ENCODE measurements around the gene SECTM1. TPM values are rescaled to one million over a fixed set of nuclear protein-coding genes. Genes with fewer than 3 reads are reported as not detected.
A peak's percentile ranks its signal among the peaks of the same experiment; 100 is the strongest.
"Not testable (repeated sequence)": the region's sequence is repeated elsewhere in the genome, so short reads cannot be mapped to it uniquely, and the experiment has no call there.

The SECTM1 gene
- 0.39 TPM for polyA plus RNA-seq (2013, experiment 1 of 2)
- polyA plus RNA-seq (2013, experiment 2 of 2): 0.65 TPM

GRCh38 chr17:82333279-82334171, at the start of gene SECTM1:
TSS of gene SECTM1 (minus strand) at chr17:82333766. CDS start at chr17:82327240, 6,526 bp downstream.
- peaks cover 17 to 22% of the 10 kb centered on the region in 2 donors for H3K4me1 ChIP-seq (ENCODE audit: control insufficient read depth in 2 of 2, insufficient read depth in 1 of 2, low read depth in 1 of 2, low read length in 2 of 2)

GRCh38 chr17:82382933-82383255, 49.3 kb upstream of the SECTM1 start:
- peaks cover 0 to 2% (median 0%) of the 10 kb centered on the region in 3 experiments for H3K27me3 ChIP-seq (ENCODE audit: control insufficient read depth in 3 of 3, insufficient read depth in 3 of 3, low read depth in 1 of 3, low read length in 3 of 3)
- H2BK15ac ChIP-seq (ENCODE audit: low read length): peak overlapping the region; percentile 81
- no peak overlapping the region for H3K4me2 ChIP-seq (ENCODE audit: insufficient read depth, low read length, poor library complexity, severe bottlenecking)
- no peaks in the 10 kb centered on the region for H3K79me1 ChIP-seq (ENCODE audit: low read depth, low read length)
- H2BK5ac ChIP-seq (ENCODE audit: low read length): no peak overlapping the region
- H3K4me1 ChIP-seq (ENCODE audit: control insufficient read depth in 2 of 2, insufficient read depth in 1 of 2, low read depth in 1 of 2, low read length in 2 of 2): peaks cover 17 to 25% of the 10 kb centered on the region in 2 donors
- peak overlapping the region; percentile 90 for H2BK12ac ChIP-seq (ENCODE audit: low read length)
- H3K14ac ChIP-seq (ENCODE audit: low read length): no peak overlapping the region
- H2AFZ ChIP-seq (ENCODE audit: low read length): no peak overlapping the region
- no CpG with 5 or more reads among the region's 11 CpGs for WGBS, 2 donors (ENCODE audit: extremely low coverage in 2 of 2, insufficient read length in 2 of 2, insufficient replicate concordance in 1 of 2)
- DNase-seq (ENCODE audit: low spot score): no peak
- H3K18ac ChIP-seq (ENCODE audit: low read length): peak overlapping the region; percentile 64
- no peak overlapping the region for H4K91ac ChIP-seq (ENCODE audit: low read depth, low read length, poor library complexity)
- peak overlapping the region; percentile 55 for H3K23ac ChIP-seq (ENCODE audit: low read depth, low read length, poor library complexity)
- H3K36me3 ChIP-seq (replicated peaks in 1 of 2; ENCODE audit: control insufficient read depth in 2 of 2, insufficient read depth in 2 of 2, low read length in 2 of 2): no peaks in the 10 kb centered on the region
- no peak overlapping the region for H4K8ac ChIP-seq (ENCODE audit: low read depth, low read length)
- H2BK120ac ChIP-seq (ENCODE audit: low read depth, low read length): no peak overlapping the region
- H3K4ac ChIP-seq (ENCODE audit: low read length): no peak overlapping the region
- no peak overlapping the region for H3K9ac ChIP-seq (ENCODE audit: low read depth, low read length, poor library complexity)
- H3K27ac ChIP-seq (replicated peaks; ENCODE audit: low read length): no peak overlapping the region
- H3K9me3 ChIP-seq (replicated peaks in 1 of 2; ENCODE audit: control insufficient read depth in 2 of 2, insufficient read depth in 1 of 2, low read depth in 1 of 2, low read length in 2 of 2): no peaks in the 10 kb centered on the region
- peak overlapping the region; percentile 84 for H2AK5ac ChIP-seq (ENCODE audit: low read depth, low read length)
- H3K4me3 ChIP-seq (ENCODE audit: low read length in 2 of 2): no peak overlapping the region

More at GRCh38 chr17:82333279-82334171, at the start of gene SECTM1:
- H3K9ac ChIP-seq (ENCODE audit: low read depth, low read length, poor library complexity): peak within 1 kb of the TSS; percentile 91
- H2BK120ac ChIP-seq (ENCODE audit: low read depth, low read length): peak within 1 kb of the TSS; percentile 47
- H3K18ac ChIP-seq (ENCODE audit: low read length): peak within 1 kb of the TSS; percentile 91
- H3K4ac ChIP-seq (ENCODE audit: low read length): peak within 1 kb of the TSS; percentile 77
- no CpG with 5 or more reads among the region's 90 CpGs for WGBS, 2 donors (ENCODE audit: extremely low coverage in 2 of 2, insufficient read length in 2 of 2, insufficient replicate concordance in 1 of 2)
- peaks cover 4% of the 10 kb centered on the region for H3K79me1 ChIP-seq (ENCODE audit: low read depth, low read length)
- H2BK15ac ChIP-seq (ENCODE audit: low read length): peak within 1 kb of the TSS; percentile 94
- peak within 1 kb of the TSS; percentile 100 for H3K14ac ChIP-seq (ENCODE audit: low read length)
- H3K23ac ChIP-seq (ENCODE audit: low read depth, low read length, poor library complexity): peak within 1 kb of the TSS; percentile 90
- H3K4me3 ChIP-seq (ENCODE audit: low read length in 2 of 2): peak within 1 kb of the TSS in 1 of 2 donors; percentile 55
- H3K4me2 ChIP-seq (ENCODE audit: insufficient read depth, low read length, poor library complexity, severe bottlenecking): peak within 1 kb of the TSS; percentile 77
- peaks cover 16 to 81% (median 43%) of the 10 kb centered on the region in 3 experiments for H3K27me3 ChIP-seq (ENCODE audit: control insufficient read depth in 3 of 3, insufficient read depth in 3 of 3, low read depth in 1 of 3, low read length in 3 of 3)
- peak within 1 kb of the TSS; percentile 88 for H2AK5ac ChIP-seq (ENCODE audit: low read depth, low read length)
- peaks cover 0 to 2% of the 10 kb centered on the region in 2 donors for H3K9me3 ChIP-seq (replicated peaks in 1 of 2; ENCODE audit: control insufficient read depth in 2 of 2, insufficient read depth in 1 of 2, low read depth in 1 of 2, low read length in 2 of 2)
- no peak for DNase-seq (ENCODE audit: low spot score)
- peak within 1 kb of the TSS; percentile 3 for H2AFZ ChIP-seq (ENCODE audit: low read length)
- H3K36me3 ChIP-seq (replicated peaks in 1 of 2; ENCODE audit: control insufficient read depth in 2 of 2, insufficient read depth in 2 of 2, low read length in 2 of 2): no peaks in the 10 kb centered on the region
- no peak within 1 kb of the TSS for H3K27ac ChIP-seq (replicated peaks; ENCODE audit: low read length)
- peak within 1 kb of the TSS; percentile 38 for H4K91ac ChIP-seq (ENCODE audit: low read depth, low read length, poor library complexity)
- peak within 1 kb of the TSS; percentile 53 for H2BK5ac ChIP-seq (ENCODE audit: low read length)
- H4K8ac ChIP-seq (ENCODE audit: low read depth, low read length): peak within 1 kb of the TSS; percentile 43
- H2BK12ac ChIP-seq (ENCODE audit: low read length): peak within 1 kb of the TSS; percentile 94

- not testable (repeated sequence) for H3K27ac ChIP-seq (replicated peaks; ENCODE audit: low read length); H3K27me3 ChIP-seq (ENCODE audit: control insufficient read depth in 3 of 3, insufficient read depth in 3 of 3, low read depth in 1 of 3, low read length in 3 of 3); H4K8ac ChIP-seq (ENCODE audit: low read depth, low read length); H3K4me3 ChIP-seq (ENCODE audit: low read length in 2 of 2); H2BK5ac ChIP-seq (ENCODE audit: low read length); H3K79me1 ChIP-seq (ENCODE audit: low read depth, low read length); H2BK12ac ChIP-seq (ENCODE audit: low read length); H2AFZ ChIP-seq (ENCODE audit: low read length); H3K14ac ChIP-seq (ENCODE audit: low read length); H3K9ac ChIP-seq (ENCODE audit: low read depth, low read length, poor library complexity); H3K36me3 ChIP-seq (replicated peaks in 1 of 2; ENCODE audit: control insufficient read depth in 2 of 2, insufficient read depth in 2 of 2, low read length in 2 of 2); H4K91ac ChIP-seq (ENCODE audit: low read depth, low read length, poor library complexity); H3K9me3 ChIP-seq (replicated peaks in 1 of 2; ENCODE audit: control insufficient read depth in 2 of 2, insufficient read depth in 1 of 2, low read depth in 1 of 2, low read length in 2 of 2); H3K18ac ChIP-seq (ENCODE audit: low read length); H3K4ac ChIP-seq (ENCODE audit: low read length); H2BK120ac ChIP-seq (ENCODE audit: low read depth, low read length); DNase-seq (ENCODE audit: low spot score); H3K4me2 ChIP-seq (ENCODE audit: insufficient read depth, low read length, poor library complexity, severe bottlenecking)
- H3K4me1 ChIP-seq (ENCODE audit: control insufficient read depth in 2 of 2, insufficient read depth in 1 of 2, low read depth in 1 of 2, low read length in 2 of 2): peaks cover 17 to 25% of the 10 kb centered on the region in 2 donors
- peak overlapping the region; percentile 81 for H2BK15ac ChIP-seq (ENCODE audit: low read length)
- peak overlapping the region; percentile 84 for H2AK5ac ChIP-seq (ENCODE audit: low read depth, low read length)
- H3K23ac ChIP-seq (ENCODE audit: low read depth, low read length, poor library complexity): peak overlapping the region; percentile 55
- no CpG with 5 or more reads among the region's 21 CpGs for WGBS, 2 donors (ENCODE audit: extremely low coverage in 2 of 2, insufficient read length in 2 of 2, insufficient replicate concordance in 1 of 2)
Observed at GRCh38 chr17:82382220-82382932, 48.8 kb upstream of the SECTM1 start.

- H3K23ac ChIP-seq (ENCODE audit: low read depth, low read length, poor library complexity): peak overlapping the region; percentile 22
- H2AFZ ChIP-seq (ENCODE audit: low read length); H3K79me1 ChIP-seq (ENCODE audit: low read depth, low read length); H3K27ac ChIP-seq (replicated peaks; ENCODE audit: low read length); H4K91ac ChIP-seq (ENCODE audit: low read depth, low read length, poor library complexity); H2BK15ac ChIP-seq (ENCODE audit: low read length); H2BK120ac ChIP-seq (ENCODE audit: low read depth, low read length); H2BK5ac ChIP-seq (ENCODE audit: low read length); DNase-seq (ENCODE audit: low spot score); H3K9me3 ChIP-seq (replicated peaks in 1 of 2; ENCODE audit: control insufficient read depth in 2 of 2, insufficient read depth in 1 of 2, low read depth in 1 of 2, low read length in 2 of 2); H3K27me3 ChIP-seq (ENCODE audit: control insufficient read depth in 3 of 3, insufficient read depth in 3 of 3, low read depth in 1 of 3, low read length in 3 of 3); H3K9ac ChIP-seq (ENCODE audit: low read depth, low read length, poor library complexity); H3K4ac ChIP-seq (ENCODE audit: low read length); H2BK12ac ChIP-seq (ENCODE audit: low read length); H3K4me2 ChIP-seq (ENCODE audit: insufficient read depth, low read length, poor library complexity, severe bottlenecking); H3K4me3 ChIP-seq (ENCODE audit: low read length in 2 of 2); H4K8ac ChIP-seq (ENCODE audit: low read depth, low read length); H2AK5ac ChIP-seq (ENCODE audit: low read depth, low read length); H3K36me3 ChIP-seq (replicated peaks in 1 of 2; ENCODE audit: control insufficient read depth in 2 of 2, insufficient read depth in 2 of 2, low read length in 2 of 2): not testable (repeated sequence)
- peak overlapping the region; percentile 28 for H3K14ac ChIP-seq (ENCODE audit: low read length)
- no CpG with 5 or more reads among the region's 10 CpGs for WGBS, 2 donors (ENCODE audit: extremely low coverage in 2 of 2, insufficient read length in 2 of 2, insufficient replicate concordance in 1 of 2)
- peak overlapping the region; percentile 1 for H3K18ac ChIP-seq (ENCODE audit: low read length)
- peaks cover 17 to 25% of the 10 kb centered on the region in 2 donors for H3K4me1 ChIP-seq (ENCODE audit: control insufficient read depth in 2 of 2, insufficient read depth in 1 of 2, low read depth in 1 of 2, low read length in 2 of 2)
Observed at GRCh38 chr17:82381703-82382009, 48.1 kb upstream of the SECTM1 start.

Measured in neuronal stem cell (in vitro differentiated cells).